Amniotic epithelial cell (primary cell): ENCODE measurements around the gene CALHM1.
A peak's percentile ranks its signal among the peaks of the same experiment; 100 is the strongest.

Source experiments
- DNase-seq: peaks from one replicate; pipeline ENCODE4 v3.0.0-alpha.2; 2010; ENCODE audit warnings: low read depth

Gene CALHM1

DNA sequence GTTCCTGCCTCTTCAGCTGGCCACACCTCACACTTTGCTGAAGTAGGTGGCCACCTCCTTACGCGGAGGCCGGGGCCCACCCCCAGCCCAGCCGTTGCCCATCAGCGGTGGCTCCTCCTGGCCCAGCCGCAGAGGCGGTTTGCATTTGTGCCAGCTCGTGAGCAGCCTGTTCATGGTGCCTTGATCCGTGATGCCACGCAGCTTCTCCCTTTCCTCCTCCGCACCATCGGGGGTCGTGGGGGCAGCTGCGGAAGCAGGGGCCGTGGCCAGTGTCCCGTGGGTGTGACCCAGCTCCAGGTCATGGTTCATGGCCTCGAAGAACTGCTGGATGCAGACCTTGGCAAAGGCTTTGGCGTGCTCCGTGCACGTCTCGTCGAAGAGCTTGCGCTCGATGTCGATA lies 3.5 kb downstream of the CALHM1 start:
- no peak for DNase-seq

DNA sequence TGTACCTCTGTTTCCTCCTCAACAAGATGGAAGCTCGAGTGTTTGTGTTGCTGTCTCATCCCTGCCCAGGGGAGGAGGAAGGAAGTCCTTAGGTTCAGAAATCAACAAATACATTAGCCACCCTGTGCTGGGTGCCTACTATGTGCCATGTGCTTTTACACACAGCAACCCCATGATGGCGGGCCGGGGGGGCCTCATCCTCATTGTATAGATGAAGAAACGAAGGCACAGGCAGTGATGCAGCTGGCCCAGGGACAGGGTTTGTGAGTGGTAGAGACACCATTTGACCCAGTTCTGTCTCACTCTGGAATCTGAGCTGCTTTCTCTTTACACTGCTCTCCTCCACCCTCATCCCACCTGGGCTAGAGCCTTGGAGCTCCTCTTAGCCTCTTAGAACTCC lies 4.7 kb downstream of the CALHM1 start:
- DNase-seq, result no peak

DNA sequence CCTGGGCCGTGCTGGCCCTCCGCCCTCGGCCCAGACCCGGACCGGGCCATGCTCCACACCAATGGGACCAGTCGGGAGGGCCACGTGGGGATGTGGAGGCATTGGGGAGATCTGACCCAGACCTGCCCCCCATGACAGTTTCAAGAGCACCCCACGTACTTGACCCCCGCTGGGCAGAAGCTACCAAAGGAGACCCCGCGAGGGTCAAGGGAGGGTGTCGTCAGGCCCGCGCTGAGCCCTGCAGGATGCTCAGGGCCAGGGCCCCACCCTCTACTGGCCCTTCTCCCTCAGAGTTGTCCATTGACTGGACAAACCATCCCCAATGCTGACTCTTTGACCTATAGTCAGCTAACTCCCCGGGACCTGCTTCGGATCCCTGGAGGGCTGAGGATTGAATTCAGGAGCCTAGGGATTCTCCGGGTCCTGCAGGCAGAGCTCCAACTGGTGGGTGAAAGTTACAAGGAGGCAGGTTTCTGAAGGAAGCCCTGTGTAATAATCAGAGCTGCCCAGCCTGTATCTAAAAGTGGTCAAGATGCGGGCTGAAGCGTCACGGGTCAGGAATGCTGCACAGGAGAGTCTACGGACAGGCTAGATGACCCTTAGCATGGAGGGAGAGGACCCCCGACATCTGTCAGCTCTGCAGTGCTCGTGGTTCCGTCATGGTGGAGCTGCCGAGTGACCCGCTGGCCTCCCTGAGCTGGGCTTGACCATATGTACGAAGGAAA lies 6.0 kb downstream of the CALHM1 start:
- DNase-seq, result peak; percentile 30

DNA sequence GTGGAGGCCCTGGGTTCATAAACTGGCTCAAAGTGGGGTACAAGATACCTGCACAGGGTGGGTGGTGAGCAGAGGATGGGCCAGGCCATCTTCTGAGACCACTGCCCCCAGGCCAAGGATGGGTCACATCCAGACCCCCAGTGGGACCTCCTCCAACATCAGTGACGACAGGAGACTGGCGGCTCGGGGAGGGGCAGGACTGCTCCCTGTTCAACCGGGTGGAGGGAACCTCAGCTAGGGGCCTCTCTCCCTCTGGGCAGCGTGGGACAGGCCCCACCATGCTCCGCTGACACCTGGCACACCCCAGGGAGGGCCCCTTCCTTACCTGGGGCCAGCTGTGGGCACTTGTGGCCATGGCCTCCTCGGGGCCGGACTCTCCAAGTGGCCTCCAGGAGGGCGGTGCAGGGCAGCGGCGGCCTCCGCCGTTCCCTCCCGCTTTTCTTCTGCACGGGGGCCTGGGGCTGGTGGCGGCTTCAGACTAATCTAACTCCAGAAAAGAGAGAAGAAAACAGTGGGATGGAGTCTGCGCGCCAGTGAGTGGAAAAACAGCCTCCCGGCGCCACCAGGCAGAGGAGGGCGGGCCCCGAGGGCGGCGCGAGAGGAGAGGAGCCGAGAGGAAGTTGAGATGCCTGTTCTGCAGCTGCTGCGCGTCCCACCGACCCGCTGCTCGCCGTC lies 6.7 kb downstream of the CALHM1 start, which contains the start of gene CALHM2:
Gene CALHM2, minus strand, starts transcription at position 540 of the 675 bp plus-strand sequence. CDS start 2,429 bp downstream, outside the sequence.
- peak; percentile 31 for DNase-seq

DNA sequence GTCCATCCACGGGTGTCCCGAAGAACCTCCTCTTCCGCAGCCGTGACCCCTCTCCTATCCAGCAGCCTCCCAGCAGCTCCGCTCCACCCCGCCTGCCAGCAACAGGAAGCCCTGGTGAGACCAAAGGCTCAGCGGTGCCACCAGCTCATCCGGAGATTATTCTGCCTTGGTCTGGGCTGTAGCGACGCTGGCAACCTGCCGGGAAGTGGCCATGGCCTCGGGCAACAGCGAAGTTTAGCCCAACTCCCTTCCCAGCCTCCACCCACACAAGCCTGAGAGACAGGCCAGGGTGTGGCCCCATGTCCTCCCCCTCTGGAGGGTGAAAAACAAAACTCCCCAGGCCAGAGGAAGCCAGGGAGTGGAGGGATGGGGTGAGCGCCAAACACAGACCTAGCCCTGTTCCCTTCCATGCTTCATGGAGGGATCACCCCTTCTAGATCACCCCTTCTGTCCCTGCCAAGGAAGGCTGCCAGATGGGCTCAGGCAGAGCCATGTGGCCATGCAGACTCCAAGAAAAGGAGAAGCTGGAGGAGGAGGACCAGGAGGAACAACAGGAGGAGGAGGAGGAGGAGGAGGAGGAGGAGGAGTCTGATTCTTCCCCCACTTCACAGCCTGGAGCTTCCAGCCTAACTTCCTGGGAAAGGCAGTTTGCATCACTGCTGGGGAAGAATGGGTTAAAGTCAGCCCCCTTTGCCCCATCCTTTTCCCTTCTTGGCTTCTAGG lies 7.4 kb downstream of the CALHM1 start:
- DNase-seq, result no peak

DNA sequence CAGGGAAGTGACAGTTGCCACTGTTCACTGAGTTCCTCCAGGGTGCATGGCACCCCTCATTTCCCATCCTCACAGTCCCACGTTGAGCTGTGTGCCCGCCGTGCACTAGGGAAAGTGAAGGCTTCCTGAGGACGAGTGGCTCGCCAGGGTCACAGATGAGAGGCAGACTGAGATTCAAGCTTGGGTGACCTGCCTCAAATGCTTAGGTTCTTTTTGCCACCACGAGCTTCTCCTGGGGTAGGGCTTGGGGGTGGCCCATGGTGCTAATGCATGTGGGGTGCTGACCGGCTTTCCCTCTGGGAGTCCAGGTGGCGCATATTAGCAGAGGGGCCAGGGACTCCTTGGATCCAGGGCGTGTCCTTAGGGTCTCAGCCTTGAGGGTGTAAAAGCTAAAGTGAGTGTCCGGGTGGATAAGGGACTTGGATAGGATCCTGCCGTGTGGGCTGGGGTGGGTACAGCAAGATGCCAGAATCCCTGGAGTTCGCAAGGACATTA lies 8.5 kb downstream of the CALHM1 start:
- no peak for DNase-seq

DNA sequence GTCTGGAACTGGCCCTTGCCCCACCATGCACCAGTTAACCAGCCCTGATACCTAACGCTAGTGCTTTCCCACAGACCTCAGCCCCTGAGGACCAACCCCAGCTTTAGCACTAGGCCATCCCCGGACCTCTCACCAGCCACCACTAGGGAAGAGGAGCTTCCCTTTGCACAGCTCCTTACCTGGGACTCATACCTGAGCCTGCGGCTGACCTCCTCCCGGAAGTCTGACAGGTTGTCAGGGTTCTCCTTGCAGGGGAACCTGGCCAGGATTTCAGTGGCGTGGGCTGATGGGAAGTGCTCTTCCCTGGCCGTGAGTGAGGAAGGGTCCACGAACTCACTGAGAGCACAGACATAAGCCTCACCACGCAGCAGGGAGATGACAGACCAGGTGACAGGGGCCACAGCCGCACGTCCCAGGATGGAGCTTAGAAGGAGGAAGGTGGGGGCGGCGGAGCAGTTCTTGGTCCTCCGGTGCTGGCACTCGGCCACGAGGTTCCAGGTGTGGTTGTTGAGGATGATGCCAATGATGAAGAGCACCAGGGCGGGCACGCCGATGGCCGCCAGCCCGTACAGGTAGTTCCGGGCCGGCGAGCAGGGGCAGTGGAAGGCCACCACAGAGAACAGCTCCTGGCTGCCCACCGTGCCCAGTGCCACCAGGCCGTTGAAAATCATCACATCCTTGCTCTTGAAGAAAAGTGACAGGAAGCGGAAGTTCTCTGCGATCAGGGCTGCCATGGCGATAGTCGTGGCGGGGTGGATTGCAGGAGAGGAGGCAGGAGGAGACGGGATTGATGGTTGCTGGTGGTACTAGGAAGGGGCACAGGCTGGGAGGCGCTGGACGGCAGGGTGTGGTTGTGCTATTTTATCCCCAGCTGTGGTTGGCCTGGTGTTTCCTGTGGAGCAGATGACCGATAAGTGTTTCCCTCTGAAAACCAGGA lies 9.2 kb downstream of the CALHM1 start:
- no peak for DNase-seq

DNA sequence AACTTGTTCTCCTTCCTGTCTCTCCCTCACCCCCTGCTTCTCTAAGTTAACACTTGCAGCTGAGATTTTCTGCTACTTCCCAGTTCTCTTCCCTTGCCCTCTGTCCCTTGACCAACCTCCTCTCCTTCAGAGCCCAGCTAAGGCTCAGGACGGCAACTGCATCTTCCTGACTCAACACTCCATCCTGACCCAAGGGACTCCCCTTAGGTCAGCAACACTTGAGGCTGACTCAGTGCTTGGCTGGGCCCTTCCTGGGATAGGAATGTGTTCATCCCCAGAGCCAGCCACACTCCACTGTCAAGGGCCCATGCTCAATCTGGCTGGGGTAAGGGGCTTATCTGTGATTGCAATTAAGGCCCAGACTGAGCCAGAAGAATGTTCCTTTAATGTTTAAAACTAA lies 10.0 kb downstream of the CALHM1 start:
- peak; percentile 81 for DNase-seq

DNA sequence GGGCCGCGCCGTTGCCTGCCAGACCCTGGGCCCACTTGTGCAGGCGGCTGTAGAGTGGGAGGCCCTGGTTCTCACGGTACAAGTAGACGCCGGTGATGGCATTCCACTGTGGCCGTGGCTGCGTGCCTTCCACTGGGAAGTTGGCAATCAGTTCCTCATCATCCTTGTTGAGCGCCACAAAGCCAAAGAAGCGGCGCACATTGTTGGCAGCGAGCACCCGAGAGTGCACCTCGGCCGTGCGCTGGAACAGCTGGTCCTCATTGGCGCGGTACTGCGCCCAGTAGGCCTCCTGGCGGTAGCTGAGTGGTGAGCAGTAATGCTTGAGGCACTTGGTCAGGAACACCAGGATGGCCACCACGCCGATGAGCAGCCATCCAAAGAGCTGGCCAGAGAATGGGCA lies 11.5 kb downstream of the CALHM1 start:
- no peak for DNase-seq

DNA sequence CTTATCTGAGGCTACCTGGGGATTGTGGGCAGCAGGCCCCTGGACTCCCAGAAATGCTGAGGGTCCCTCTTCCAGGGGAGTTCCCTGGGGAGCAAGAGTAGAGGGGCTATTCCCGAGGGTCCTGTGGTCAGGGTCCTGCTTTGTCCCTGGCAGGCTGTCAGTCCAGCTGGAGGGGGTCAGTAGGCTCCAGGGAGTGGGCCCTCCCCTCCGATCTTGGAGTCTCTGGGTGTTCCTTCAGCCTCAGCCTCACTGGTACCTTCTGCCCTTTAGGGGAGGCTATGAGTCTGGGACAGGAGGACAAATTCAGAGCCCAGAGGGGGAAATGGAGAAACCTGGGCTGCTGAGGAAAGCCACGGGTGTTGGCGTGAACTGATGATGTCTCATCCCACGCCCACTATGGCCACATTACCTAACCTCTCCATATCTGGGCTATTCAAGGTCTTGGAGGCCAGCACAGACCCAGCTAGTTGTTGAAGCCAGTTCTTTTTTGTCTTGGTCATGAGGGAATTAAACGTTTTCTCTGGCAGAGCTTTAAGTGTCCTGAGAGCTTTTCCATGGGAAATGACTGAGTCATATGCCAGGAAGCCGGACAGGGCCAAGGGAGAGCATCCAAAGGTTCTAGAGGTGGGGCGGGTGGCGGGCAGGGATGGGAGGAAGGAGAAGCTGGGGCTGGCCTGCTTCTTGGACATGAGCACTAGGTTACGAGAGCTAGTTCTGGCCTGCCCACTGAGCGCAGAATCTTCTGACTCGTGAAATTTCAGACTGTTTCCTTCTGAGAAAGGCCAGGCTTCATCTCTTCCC lies 12.7 kb downstream of the CALHM1 start:
- peak; percentile 81 for DNase-seq

DNA sequence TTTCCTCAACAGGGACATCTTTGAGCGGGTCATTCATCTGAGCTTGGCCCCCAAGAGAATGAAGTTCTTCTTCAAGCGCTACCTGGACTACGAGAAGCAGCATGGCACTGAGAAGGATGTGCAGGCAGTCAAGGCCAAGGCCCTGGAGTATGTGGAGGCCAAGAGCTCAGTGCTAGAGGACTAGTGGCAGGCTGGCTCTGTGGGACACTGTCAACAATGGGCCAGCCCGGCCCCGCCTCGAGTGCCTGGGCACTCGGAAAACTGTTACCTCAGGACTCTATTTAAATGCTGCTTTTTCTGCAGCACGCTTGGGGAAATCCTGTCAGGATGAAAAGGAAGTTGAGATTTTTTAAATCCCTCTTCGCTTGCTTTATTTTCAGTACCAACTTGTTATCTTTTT lies 13.3 kb downstream of the CALHM1 start:
- DNase-seq, result no peak

DNA sequence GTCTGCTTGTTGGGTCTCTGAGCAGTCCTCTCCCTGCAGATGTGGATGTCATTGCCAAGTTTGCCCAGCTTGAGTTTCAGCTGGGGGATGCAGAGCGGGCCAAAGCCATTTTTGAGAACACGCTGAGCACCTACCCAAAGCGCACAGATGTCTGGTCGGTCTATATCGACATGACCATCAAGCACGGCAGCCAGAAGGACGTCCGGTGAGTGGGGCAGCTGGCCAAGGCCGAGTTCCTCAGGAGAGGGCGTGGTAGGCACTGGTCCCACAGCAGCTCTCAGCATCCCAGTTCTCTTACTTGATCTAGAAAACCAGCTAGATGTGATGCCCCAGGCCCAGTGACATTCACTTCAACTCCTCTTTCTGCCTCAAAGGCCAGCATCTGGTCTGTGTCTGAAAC lies 14.2 kb downstream of the CALHM1 start:
- no peak for DNase-seq

DNA sequence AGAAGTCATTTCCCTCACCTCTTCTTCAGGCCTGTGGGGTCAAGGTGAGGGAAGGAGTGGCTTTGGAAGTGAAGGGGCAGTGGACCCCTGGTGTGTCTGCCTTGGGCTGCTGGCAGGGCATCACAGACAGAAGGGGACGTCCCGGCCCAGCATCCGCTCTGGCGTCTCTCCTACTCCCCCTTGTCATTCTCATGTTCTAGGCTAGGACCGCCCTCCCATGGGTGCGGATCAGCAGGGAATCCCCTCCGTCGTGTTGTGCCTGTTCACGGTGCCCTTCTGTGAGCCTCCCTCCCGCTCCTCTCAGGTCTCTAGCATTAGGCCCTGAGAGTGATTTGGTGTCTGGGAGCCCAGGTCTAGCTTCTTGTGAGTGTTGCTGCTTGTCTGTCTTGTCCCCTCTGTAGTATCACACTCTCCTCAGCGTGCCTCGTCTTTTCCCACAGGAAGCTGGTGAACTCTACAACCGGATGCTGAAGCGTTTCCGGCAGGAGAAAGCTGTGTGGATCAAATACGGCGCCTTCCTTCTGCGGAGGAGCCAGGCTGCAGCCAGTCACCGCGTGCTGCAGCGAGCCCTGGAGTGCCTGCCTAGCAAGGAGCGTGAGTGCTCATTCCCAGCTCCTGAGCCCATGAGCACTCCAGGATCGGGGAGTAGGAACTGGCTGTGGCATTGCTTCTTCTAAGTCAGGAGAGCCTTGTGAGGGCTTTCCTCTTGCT lies 15.1 kb downstream of the CALHM1 start:
- DNase-seq, result no peak

DNA sequence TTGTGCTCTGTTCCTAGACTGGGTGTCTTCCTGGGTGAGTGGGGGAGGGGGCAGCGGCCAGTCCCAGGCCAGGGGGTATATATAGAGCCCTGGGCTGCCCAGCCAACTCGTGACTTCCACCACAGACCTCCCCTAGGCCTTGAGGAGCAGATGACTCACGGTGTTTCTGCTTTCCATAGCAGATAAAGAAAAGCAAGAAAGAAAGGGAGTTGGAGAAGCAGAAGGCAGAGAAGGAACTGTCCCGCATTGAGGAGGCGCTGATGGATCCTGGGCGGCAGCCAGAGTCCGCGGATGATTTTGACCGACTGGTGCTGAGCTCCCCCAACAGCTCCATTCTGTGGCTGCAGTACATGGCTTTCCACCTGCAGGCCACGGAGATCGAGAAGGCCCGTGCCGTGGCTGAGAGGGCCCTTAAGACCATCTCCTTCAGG lies 16.7 kb downstream of the CALHM1 start:
- DNase-seq, result peak; percentile 96

DNA sequence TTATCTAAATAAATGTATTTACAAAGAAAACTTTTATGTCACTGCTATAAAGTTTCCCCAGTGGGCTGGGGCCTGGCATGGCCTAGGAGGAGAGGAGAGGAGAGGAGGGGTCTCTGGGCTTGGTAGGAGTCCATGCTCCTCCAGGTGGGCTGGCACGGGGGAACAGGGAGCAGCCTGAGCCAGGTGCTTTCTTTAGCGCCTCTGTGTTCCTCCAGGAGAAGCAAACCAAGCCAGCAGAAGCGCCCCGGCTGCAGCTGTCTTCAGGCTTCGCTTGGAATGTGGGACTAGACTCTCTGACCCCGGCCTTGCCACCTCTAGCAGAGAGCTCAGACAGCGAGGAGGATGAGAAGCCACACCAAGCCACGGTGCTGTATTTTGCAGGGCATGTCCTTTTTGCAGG lies 17.1 kb downstream of the CALHM1 start:
- no peak for DNase-seq

DNA sequence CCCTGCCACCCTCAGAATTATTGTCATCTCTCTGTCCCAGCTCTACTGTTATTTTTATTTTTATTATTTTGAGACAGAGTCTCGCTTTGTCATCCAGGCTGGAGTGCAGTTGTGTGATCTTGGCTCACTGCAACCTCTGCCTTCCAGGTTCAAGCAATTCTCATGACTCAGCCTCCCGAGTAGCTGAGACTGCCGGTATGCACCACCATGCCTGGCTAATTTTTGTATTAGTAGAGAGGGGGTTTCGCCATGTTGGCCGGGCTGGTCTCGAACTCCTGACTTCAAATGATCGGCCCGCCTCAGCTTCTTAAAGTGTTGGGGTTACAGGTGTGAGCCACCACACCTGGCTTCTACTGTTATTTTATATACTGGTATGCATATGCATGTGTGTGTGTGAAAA lies 17.5 kb downstream of the CALHM1 start:
- no peak for DNase-seq

DNA sequence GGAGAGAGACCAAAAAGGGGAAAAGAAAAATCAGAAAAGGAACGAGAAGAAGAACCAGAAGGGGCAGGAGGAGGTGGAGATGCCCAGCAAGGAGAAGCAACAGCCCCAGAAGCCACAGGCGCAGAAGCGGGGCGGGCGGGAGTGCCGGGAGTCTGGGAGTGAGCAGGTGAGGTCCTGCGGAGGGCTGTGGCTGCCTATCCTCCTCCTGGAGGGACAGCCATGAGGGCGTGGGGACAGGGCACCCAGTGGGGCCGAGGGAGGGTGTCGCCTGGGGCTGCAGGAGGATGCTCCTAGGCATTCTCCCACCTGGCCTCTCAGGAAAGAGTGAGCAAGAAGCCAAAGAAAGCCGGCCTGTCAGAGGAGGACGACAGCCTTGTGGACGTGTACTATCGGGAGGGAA lies 18.3 kb downstream of the CALHM1 start:
- DNase-seq, result no peak

DNA sequence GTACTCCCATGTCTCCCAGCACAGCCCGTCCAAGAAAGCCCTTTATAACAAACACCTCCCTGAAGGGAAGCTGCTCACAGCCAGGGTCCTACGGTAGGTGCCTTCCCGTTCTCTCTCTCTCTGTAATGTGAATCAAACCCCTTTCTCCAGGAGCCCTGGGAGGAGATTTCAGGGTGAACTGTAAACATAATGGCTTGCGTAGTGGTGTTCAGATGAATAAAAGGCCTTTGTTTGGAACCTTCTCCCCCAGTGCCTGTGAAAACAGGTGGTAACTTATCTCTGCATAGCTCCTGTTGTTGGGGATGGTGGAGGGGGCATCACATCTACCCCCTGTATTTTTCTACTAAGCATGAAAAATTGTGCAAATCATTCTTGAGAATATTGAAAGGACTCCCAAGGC lies 18.9 kb downstream of the CALHM1 start:
- DNase-seq, result no peak

DNA sequence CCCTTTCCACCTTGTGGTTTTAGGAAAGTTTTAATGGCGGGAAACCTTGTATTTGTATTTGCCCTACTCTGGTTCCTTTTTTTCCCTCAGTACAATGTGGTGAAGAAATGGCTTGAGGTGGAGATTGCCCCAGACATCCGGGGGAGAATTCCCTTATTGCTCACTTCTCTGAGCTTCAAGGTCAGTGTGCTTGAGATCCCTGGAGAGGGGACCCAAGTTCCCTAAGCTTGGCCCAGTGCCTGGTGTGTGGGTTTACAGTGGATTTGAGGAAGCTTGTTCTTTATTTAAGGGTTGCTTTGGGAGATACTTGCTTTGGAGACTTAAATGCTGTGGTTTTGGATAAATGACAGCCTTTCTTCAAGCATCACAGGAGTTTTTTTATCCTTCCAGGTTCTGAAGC lies 24.8 kb downstream of the CALHM1 start:
- DNase-seq, result peak; percentile 95

DNA sequence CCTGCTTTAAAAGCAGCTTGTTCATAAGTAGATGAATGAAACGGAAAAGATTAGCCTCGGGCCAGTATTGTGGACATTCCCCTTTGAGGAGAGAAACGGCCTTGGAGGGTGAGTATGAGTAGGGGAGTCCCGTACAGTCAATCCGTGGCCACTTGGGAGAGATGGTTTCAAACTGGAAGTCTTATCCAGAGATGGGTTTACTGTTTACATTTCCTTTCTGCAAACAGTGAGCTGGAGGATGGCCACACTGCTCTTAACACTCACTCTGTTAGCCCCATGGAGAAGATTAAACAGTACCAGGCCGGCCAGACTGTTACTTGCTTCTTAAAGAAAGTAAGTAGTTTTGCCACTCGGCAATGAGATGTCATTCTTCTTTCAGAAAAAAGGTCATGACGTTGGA lies 26.8 kb downstream of the CALHM1 start:
- peak; percentile 43 for DNase-seq
